Activated CD4-positive, alpha-beta T cell treated with anti-CD3 and anti-CD28 coated beads for 24 hours (primary cell): ENCODE results near the gene C2orf68.
A peak's percentile ranks its signal among the peaks of the same experiment; 100 is the strongest.
"Not testable (repeated sequence)": the region's sequence is repeated elsewhere in the genome, so short reads cannot be mapped to it uniquely, and the experiment has no call there.

Experiments
- DNase-seq, 2 donors: peaks; one replicate each; pipeline ENCODE4 v3.0.0-alpha.2; 2020; ENCODE audit warnings: low read depth in 2 of 2

Gene C2orf68, protein sequence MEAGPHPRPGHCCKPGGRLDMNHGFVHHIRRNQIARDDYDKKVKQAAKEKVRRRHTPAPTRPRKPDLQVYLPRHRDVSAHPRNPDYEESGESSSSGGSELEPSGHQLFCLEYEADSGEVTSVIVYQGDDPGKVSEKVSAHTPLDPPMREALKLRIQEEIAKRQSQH

DNA sequence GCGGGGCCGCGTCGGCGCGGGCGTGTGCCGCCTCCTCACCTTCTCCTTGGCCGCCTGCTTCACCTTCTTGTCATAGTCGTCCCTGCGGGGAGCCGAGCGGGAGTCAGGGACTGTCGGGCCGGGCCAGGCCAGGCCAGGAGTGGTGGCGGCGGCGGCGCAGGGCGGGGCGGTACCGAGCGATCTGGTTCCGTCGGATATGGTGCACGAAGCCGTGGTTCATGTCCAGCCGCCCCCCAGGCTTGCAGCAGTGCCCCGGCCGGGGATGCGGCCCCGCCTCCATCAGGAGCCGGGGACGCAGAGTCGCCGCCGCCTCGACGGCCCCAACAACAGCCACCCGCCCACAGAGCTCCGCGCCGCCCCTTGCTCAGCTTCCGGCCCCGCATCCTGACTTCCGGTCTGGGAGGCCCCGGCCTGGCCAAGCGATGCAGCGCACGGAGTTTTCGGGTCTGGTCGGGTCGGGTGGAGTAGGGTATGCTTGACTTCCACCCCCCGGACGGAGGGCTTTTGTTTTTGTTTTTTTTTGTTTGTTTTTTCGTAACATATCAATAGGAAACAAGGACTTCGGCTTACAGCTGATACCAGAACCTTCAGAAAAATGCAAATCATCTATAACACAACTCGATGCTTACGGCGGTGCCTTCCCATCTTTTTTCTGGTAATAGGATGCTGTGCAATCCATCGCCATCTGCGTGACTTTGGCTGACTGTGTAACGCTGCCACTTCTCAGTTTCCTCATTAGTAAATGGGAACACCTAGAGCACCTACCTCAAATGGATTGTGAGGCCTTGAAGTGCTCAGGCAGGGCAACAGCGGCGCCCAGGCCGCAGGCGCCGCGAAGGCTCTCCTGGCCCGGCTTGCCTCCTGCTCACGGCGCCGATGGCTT, at the start of gene C2orf68:
TSS of gene C2orf68 (minus strand) at position 362 of the 883 bp plus-strand sequence. CDS start at position 280, 82 bp downstream.
- DNase-seq: peak; percentile 75 to 82

DNA sequence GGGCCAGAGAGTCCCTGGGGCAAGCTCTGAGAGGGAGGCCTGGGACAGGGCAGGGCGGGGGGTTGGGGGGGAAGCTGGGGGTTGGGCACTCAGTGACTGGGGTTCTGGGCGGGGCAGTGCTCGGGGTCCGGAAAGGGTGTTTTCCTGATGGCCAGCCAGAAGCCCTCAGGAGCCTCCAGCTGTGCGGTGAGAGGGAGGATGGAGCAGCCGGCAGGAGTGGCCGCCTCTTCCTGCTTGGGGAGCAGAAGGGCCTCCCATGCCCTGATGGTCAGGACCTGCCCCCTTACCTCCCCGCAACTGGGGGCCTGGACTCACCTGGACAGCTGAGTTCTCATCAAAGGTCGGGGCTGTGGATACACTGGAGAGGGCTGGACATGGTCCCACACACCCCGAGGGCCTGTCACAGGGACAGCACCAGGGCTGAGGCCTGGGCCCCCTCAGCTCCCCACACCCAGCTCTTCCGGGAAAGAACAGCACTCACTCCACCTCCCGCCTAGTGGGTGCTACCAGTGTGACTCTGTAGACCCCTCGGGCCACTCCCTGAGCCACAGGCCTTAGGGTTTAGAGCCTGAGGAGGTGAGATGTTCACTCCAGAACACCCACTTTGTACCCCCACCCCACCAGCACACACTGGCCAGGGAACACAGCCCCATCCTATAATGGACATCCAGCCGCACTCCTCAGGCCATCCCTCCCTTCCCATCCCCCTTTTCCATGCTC, 49.4 kb upstream of the C2orf68 start:
- no peak for DNase-seq

DNA sequence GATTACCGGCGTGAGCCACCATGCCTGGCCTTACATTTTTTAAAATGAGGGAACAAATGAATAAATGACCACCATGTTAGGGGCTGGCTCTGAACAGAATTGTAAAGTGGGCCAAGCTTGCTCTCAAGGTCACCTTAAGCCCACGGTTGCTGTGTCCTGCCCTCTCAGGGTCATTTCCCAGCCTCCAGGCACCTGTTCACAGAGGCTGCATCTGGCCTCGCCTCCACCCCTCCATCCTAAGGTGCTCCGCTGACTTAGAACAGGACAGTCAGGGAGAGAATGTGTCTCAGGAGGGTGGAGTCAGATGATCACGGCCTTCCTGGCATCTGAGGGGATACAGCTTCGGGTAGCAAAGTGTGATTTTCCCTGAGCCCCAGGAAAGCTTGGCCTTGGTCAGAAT, 48.9 kb upstream of the C2orf68 start:
- DNase-seq: no peak

DNA sequence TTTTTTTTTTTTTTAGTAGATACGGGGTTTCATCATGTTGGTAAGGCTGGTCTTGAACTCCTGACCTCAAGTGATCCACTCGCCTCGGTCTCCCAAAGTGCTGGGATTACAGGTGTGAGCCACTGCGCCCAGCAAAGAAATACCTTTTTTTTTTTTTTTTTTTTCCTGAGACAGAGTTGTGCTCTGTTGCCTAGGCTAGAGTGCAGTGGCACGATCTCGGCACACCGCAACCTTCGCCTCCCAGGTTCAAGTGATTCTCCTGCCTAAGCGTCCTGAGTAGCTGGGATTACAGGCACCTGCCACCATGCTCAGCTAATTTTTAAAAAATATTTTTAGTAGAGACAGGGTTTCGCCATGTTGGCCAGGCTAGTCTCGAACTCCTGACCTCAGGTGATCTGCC, 48.4 kb upstream of the C2orf68 start:
- DNase-seq: not testable (repeated sequence)

DNA sequence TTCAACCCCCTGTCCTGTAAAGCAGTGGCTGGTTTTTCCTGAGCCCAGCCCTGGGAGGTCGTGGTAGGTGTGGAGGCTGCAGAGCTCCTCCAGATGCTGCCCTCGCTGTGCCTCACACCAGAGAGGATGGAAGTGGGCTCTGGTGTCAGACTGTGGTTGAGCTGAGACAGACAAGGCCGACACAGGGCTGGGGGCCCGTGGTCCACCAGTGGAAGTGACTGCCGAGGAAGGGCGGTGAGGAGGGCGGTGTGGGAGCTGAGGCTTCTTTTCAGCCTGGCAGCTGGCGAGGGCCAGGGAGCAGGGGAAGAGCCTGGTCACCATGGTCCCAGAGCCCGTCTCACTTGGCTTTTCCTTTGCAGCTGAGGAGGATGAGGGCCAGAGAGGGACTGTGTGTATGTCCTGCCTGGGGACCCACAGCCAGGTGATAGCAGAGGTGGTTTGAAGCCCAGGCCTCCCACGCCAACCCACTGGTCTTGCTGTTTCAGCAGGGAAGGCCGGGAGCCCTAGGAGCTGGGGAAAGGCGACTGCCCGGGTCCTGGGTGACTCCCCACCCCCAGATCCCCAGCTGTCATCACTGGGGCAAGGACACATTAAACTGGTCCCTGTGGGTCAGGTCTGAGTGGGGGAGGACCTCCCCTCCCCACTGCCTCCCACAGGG, 47.6 kb upstream of the C2orf68 start:
- DNase-seq: no peak

DNA sequence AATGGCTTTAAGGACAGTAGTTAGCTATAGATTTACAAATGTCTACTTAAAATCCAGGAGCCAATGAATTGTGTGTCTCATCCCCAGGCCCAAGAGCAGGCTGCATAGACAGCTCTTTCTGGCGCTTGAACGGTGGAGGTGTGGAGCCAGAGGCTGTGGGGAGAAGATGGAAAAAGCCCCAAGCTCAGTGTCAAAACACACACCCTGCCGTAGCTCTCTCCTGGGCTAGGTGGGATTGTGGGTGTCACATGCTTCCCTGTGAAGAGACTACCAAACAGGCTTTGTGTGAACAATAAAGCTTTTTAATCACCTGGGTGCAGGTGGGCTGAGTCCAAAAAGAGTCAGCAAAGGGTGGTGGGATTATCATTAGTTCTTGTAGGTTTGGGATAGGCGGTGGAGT, 45.5 kb upstream of the C2orf68 start:
- DNase-seq: not testable (repeated sequence)

DNA sequence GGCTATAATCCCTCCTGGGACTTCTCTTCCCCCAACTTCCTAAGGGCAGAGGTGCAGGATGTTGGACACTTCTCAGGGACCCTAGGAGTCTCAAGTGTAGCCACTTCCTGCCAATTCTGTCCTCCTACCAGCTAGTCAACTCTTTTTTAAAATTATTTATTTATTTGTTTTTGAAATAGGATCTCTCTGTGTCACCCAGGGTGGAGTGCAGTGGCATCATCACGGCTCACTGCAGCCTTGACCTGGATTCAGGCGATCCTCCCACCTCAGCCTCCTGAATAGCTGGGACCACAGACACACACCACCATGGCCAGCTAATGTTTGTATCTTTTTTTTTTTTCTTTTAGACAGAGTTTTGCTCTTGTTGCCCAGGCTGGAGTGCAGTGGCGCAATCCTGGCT, 44.6 kb upstream of the C2orf68 start:
- no peak for DNase-seq

DNA sequence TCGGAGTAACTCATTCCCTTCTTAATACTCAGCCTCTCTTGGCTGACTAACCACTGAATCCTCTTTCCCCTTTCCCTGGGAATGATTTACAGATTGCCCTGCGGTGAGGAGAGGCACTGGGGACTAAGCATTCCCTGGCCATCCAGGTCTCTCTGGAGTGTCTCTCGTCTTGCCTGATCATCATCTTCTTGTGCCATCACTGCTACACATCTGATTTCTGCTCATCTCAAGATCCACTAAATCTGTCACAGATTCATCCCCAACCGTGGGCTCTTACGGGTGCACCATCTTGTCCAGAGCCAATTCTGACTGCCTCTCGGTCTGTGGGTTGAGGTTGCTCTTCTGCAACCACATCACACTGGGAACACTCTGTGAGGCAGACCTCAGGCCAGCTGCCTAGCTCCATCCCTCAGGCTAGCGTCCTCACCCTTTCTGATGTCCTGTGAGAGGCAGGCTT, 44.1 kb upstream of the C2orf68 start:
- no peak for DNase-seq

DNA sequence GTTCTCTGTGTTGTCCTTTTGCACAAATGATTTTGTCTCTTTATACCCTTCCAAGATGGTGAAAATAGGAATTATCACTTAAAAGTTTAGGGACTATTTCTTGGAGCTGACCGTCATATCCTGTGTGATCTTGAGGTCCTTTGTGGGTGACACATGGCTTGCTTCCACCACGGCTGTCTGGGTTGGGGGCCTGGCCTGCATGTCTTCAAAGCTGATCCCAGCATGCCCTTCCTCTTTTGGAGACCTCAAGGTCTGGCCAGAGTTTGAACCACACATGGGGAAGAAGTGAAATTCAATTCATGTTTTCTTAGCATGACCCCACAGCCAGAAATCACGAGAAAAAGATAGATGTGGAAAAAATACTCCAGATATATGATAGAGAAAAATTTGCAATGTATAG, 42.1 kb upstream of the C2orf68 start:
- DNase-seq: no peak

DNA sequence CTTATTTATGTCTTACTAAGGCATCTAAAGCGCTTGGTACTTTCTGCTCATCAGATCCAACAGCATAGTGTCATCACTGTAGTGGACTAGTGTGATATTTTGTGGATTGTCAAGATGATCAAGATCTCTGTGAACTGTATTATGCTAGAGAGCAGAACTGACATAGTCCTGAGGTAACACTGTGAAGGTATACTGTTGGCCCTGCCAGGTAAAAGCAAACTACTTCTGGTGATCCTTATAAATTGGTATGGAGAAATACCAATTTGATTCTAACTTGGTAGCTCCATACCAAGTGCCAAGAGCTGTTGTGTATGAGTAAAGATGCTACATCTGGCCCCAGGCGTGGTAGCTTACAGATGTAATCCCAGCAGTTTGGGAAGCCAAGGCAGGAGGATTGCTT, 40.2 kb upstream of the C2orf68 start:
- no peak for DNase-seq

DNA sequence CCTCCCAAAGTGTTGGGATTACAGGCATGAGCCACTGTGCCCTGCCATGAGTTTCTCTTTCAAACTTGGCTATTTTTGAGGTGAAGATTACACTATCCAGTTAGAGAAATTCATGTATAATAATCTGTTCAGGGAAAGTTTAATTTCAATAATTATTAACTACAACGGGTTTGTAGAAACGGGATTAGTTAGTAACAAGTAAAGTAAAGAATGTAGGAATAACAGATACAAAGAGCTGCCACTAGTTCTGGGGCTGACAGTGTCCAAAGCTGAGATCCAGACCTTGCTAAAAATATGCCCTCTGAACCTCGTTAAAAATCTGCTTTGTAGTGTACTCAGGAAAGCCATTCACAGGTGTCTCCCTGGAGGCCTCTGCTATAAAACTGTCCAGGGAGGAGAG, 39.2 kb upstream of the C2orf68 start:
- no peak for DNase-seq

DNA sequence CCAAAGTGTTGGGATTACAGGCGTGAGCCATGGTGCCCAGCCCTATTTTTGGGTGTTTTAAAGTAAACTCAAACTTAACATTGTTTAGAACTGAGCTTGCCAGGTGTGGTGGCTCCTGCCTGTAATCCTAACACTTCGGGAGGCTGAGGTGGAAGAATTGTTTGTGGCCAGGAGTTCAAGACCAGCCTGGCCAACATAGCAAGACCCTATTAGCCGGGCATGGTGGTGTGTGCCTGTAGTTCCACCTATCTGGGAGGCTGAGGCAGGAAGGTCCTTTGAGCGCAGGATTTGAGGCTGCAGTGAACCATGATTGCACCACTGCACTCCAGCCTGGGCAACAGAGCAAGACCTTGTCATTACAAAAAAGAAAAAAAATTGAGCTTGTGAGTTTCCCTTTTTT, 38.6 kb upstream of the C2orf68 start:
- DNase-seq: no peak

DNA sequence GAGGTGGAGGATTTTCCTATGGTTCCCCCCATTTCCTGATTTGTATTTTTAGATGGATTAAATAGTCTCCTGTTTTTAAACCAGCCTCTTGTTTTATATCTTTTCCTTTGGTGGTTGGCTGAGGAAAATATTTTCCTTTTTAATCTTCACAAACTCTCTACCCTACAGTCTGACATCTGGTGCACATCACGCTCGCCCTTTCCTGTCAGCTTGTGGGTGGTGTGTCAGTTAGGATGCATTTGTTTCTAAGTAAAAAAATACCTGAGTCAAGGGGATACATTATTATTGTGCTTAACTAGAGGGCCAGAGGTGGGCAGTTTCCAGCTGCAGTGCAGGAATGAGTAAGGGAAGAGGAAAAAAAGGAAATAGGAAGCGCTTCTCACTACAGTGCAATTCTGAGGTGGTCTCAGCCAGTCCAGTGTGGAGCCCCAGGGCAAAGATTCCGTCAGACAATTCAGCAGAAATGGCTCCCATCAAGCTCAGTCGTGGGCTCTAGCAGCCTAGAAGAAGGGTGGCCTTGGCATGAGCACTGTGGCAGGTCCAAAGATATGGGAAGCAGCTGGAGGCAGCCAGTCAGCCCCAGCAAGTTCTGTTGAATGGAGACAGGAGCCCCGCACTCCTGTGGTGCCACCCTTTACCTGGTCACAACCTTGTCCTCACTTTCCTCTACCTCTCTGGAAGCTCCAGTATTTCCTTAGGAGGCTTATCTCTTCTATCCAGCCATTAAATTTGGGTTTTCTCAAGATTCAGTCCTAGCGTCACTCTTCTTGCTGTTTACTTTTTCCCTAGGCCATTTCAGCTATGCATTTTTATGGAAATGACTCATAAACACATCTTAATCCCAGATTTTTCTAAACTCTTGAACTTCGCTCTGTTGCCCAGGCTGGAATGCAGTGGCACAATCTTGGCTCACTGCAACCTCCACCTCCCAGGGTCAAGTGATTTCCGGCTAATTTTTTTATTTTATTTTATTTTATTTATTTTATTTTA, 37.6 kb upstream of the C2orf68 start:
- no peak for DNase-seq

DNA sequence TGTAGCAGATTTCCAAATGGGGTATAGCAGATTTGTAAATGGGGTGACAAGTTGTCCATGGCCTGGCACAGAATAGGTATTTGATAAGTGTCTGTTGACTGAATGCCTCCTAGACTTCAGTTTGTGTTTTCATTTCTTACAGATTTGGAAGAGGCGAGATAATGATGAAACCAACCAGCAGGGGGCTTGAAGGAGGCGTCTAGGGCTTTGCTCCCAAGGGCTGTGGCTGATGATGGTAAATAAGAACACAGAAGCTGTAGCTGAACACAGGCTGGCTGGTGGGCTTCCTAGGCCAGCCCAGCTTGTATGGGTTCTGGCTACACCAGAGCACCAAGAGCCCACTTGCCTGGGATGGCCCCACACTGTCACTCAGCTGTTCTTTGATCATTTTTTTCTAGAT, 36.8 kb upstream of the C2orf68 start:
- no peak for DNase-seq

DNA sequence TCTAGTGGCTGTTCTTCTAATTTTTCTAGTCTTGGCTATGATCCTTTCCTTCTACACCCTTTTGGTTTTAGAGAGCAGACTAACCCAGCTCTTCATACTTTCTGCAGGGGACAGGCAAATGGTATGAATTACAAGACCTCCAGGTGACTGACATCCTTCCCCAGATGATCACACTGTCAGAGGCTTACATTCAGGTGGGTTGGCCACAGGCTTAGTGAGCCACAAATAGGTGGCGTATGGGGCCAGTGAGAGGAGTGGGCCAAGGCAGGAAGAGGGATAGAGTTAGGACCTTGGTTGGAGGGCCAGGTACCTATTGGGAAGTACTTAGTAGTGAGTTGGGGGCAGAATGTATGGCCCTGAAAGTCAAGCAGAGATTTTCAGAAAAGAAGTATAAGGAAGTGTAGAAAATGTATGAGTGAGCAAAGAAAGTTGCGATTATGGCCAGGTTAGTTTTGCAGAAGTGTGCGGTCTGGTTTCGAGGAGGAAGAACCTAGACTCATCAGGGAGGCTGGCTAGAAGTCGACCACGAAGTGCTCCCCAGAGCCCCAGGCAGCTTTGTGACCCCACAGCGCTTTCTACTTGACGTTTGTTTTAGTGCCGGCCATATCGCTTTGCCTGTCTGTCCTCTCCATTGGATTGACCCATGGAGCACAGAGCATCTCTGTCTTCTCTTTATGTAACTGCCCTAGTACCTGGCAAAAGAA, 36.1 kb upstream of the C2orf68 start:
- DNase-seq: no peak

DNA sequence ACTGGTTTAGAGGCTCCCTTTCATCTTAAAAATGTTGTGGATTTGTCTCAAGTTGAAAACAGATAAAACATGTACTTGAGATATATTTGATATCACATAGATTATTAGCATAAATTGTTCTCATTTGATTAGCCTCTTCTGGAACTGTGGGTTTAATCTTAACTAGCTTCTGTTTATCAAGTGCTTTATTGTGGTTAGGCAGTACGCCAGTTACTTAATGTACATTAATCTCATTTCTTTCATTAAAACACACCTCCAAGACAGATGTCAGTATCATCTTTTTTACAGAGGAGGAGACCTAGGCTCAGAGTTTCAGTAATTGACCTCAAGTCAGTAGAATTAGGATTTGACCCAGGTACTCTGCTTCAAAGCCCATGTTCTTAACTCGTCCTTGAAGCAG, 34.3 kb upstream of the C2orf68 start:
- no peak for DNase-seq

DNA sequence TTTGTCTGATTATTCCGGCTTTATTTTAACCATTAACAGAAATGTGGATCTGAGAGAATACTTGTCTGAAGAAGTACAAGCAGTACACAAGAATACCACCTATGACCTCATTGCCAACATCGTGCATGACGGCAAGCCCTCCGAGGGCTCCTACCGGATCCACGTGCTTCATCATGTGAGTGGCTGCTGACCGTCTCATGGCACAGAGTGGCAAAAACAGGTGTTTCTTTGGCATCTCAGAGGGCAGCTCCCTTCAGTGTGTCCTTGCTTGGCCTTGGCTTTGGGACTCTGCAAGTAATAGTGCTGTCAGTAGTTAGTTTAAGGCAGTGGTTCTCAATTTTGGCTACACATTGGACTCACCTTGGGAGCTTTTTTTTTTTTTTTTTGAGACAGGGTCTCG, 33.0 kb upstream of the C2orf68 start:
- no peak for DNase-seq

DNA sequence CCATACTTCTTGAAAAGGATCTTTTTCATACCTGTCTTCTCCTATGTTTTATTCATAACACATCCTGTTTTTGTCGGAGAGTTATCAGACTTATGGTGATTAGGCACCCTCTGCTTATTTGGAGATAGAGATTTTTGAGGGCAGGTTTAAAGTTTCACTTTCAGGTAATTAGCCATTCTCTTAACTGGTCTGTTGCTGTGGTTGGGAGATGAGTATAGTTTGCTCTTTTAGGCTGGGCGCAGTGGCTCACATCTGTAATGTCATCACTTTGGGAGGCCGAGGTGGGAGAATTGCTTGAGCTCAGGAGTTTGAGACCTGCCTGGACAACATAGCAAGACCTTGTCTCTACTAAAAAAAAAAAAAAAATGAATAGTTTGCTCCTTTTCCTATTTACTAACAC, 30.9 kb upstream of the C2orf68 start:
- no peak for DNase-seq

DNA sequence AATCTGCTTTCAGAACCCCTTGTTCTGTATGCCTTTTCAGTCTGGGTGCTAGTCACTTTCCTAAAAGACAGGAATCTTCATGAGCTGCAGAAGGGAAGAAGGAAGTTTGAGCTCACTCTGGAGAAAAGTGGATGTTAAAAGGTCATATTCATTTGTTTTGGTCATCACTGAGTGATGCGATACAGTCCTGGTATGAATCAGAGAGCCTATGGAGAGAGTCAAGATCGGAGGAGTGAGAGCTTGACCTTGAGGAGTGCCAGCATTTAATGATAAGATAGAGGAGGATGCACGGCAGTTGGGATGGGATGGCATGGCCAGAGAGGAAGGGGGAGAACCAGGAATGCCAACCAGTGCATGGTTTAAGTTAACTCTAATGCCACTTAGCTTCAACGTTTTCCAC, 23.8 kb upstream of the C2orf68 start:
- no peak for DNase-seq

DNA sequence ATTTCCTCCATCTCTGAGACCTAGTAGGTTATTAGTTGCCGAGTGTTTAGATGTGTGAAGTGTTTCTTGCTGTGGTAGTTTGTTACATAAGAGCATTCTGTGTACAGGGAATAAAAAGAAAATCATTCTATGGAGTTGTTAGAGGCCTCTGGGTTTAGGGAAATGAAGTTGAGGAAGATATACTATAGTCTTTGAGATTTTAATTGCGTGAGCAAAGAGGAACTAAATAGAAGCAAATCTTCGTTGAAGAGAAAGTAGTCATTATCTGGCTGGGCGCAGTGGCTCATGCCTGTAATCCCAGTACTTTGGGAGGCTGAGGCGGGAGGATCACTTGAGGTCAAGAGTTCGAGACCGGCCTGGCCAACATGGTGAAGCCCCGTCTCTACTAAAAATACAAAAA, 23.1 kb upstream of the C2orf68 start:
- DNase-seq: no peak
